ENCODE data around the gene PNISR. TPM values are rescaled to one million over a fixed set of nuclear protein-coding genes. Genes with fewer than 3 reads are reported as not detected.

The PNISR gene
- total and polyA plus RNA-seq, 2 of the 13 experiments (the other 11 are each of a cell fraction or from before 2014, with no cell fraction given), result 43.0 to 48.0 TPM

GRCh38 chr6:99393698-99394531 is 31.2 kb downstream of the PNISR start, which contains the start of gene COQ3 (continued):
- TF ChIP-seq ZNF281 (CRISPR knock-in tag; IDR thresholded peaks at IDR 0.05; ENCODE audit: borderline replicate concordance), result no peak
- 0 out of 2 replicates have a peak, but pooled peaks have one; percentile 19 for TF ChIP-seq ZNF280D (CRISPR knock-in tag; IDR thresholded peaks at IDR 0.05)
- no peak for TF ChIP-seq CERS6 (CRISPR knock-in tag; IDR thresholded peaks at IDR 0.05)
- no peak for TF ChIP-seq RNF2 (conservative IDR thresholded peaks at IDR 0.05; ENCODE audit: low read depth)
- TF ChIP-seq ATF3 (CRISPR knock-in tag; IDR thresholded peaks at IDR 0.05), result no peak
- no peak; the same call in 1 of the 2 replicates for TF ChIP-seq ZKSCAN8 (CRISPR knock-in tag; IDR thresholded peaks at IDR 0.05; ENCODE audit: borderline replicate concordance)
- TF ChIP-seq ZNF546 (CRISPR knock-in tag; conservative IDR thresholded peaks at IDR 0.05), result no peak
- no peak for TF ChIP-seq ZNF720 (CRISPR knock-in tag; IDR thresholded peaks at IDR 0.05)
- no peak for TF ChIP-seq SUZ12 (IDR thresholded peaks at IDR 0.05; ENCODE audit: low read depth, low read length)
- TF ChIP-seq GATA4 (IDR thresholded peaks at IDR 0.05; ENCODE audit: borderline replicate concordance, low read depth), result peak; percentile 48; the same call in 1 of the 2 replicates
- TF ChIP-seq TOPORS (CRISPR knock-in tag; IDR thresholded peaks at IDR 0.05), result no peak
- TF ChIP-seq ONECUT2 (CRISPR knock-in tag; IDR thresholded peaks at IDR 0.05), result no peak
- no peak for TF ChIP-seq TRAFD1 (CRISPR knock-in tag; IDR thresholded peaks at IDR 0.05; ENCODE audit: borderline replicate concordance)
- TF ChIP-seq HNRNPLL (IDR thresholded peaks at IDR 0.05; ENCODE audit: low read depth, low read length, poor library complexity, severe bottlenecking), result peak; percentile 54
- TF ChIP-seq ZNF614 (CRISPR knock-in tag; IDR thresholded peaks at IDR 0.05; ENCODE audit: borderline replicate concordance), result peak; percentile 64; the same call in 1 of the 2 replicates
- TF ChIP-seq GTF2F1 (IDR thresholded peaks at IDR 0.05; ENCODE audit: low read length), result no peak
- no peak; the same call in 1 of the 2 replicates for TF ChIP-seq HNF4A (CRISPR knock-in tag; IDR thresholded peaks at IDR 0.05)
- TF ChIP-seq SCMH1 (CRISPR knock-in tag; IDR thresholded peaks at IDR 0.05; ENCODE audit: borderline replicate concordance), result no peak

All from HepG2 (cell line).